ENCODE results near the gene FLYWCH1. TPM values are rescaled to one million over a fixed set of nuclear protein-coding genes. Genes with fewer than 3 reads are reported as not detected.
A peak's percentile ranks its signal among the peaks of the same experiment; 100 is the strongest.

Gene FLYWCH1
- total and polyA plus RNA-seq, 9 of the 15 experiments (the other 6 are each of a cell fraction or from before 2014, with no cell fraction given): 0.18 to 33.6 (median 11.3) TPM

DNA sequence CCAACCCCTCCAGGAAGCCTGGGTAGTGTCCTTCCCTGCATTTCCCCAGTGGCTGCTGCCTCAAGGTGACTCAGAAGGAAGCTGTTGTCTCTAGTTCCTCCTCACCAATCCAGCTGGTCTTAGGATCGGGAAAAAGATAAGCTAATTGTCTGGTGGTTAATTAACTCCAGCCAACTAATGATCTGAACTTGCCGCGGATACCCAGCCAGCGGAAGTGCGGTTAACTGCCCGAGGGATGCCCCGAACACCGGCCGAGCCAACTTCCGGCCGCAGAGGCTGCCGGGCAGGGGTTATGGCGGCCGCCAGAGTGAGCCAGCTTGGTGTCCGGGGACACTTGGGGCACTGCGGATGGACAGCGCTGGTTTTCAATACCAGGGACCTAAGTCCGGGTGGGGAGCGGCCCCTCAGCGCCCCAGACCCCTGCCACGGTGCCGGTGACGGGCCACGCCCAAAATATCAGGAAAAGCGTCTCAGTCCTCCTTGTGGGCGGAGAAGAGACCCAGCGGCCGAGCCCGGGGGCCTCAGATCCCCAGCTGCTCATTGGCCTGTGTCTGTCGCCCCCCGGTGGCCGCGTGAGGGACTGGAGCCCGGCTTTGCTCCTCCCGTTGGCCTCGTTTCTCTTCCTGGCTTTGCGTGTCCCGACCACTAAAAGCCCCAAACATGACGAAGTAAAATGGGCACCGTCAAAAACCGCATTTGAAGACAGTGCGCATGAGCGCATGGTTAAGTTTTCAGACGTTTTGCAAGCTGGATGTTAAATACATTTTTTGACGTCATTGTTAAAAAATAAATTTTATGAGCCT lies 43.5 kb upstream of the FLYWCH1 start (continued):
- TF ChIP-seq, protein P1, sequence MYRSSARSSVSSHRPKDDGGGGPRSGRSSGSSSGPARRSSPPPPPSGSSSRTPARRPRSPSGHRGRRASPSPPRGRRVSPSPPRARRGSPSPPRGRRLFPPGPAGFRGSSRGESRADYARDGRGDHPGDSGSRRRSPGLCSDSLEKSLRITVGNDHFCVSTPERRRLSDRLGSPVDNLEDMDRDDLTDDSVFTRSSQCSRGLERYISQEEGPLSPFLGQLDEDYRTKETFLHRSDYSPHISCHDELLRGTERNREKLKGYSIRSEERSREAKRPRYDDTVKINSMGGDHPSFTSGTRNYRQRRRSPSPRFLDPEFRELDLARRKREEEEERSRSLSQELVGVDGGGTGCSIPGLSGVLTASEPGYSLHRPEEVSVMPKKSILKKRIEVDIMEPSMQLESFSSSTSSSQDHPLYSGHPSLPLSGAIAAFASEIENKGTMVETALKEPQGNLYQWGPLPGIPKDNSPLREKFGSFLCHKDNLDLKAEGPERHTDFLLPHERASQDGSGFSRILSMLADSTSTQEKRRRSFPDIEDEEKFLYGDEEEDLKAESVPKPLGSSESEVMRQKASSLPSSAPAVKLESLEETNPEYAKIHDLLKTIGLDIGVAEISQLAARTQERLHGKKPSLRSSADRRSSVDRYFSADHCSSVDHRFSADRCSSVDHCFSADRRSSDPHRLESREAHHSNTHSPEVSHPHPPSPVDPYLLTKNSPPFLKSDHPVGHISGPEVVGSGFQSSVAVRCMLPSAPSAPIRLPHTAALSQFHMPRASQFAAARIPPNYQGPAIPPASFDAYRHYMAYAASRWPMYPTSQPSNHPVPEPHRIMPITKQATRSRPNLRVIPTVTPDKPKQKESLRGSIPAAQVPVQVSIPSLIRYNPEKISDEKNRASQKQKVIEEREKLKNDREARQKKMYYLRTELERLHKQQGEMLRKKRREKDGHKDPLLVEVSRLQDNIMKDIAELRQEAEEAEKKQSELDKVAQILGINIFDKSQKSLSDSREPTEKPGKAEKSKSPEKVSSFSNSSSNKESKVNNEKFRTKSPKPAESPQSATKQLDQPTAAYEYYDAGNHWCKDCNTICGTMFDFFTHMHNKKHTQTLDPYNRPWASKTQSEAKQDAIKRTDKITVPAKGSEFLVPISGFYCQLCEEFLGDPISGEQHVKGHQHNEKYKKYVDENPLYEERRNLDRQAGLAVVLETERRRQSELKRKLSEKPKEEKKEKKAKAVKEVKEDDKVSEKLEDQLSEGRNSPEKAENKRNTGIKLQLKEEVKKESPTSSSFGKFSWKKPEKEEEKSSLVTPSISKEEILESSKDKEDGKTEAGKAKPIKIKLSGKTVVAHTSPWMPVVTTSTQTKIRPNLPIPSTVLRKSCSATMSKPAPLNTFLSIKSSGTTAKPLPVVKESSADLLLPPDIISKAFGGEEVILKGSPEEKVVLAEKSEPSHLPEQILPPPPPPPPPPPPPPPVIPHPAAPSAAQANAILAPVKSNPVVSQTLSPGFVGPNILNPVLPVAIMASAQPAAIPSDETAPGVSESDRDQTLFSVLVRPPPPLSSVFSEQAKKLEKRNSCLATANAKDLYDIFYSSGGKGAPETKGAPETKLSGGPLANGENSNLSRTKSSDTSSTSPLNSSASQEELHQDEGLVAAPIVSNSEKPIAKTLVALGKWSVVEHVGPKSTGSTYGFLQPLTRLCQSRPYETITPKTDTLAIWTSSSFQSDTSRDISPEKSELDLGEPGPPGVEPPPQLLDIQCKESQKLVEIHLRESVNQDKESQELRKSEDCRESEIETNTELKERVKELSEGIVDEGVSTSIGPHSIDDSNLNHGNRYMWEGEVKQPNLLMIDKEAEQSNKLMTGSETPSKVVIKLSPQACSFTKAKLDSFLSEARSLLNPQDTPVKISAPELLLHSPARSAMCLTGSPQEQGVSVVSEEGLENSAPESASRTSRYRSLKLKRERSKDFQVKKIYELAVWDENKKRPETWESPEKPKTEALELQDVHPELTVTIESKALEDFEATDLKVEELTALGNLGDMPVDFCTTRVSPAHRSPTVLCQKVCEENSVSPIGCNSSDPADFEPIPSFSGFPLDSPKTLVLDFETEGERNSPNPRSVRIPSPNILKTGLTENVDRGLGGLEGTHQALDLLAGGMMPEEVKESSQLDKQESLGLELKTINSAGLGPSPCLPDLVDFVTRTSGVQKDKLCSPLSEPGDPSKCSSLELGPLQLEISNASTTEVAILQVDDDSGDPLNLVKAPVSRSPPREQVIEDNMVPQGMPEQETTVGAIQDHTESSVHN (IDR thresholded peaks at IDR 0.05; ENCODE audit: borderline replicate concordance in 1 of 2, low read depth in 1 of 2): no peak
- no peak for TF ChIP-seq NR2F6 (CRISPR knock-in tag; IDR thresholded peaks at IDR 0.05)
- TF ChIP-seq RAD21 (CRISPR knock-in tag; conservative IDR thresholded peaks at IDR 0.05 in 1 of 2, IDR thresholded peaks at IDR 0.05 in 1 of 2): peak; percentile 97 to 98
- peak; percentile 50; the same call in 1 of the 2 replicates for TF ChIP-seq CREB1 (IDR thresholded peaks at IDR 0.05)
- peak; percentile 82 for TF ChIP-seq CREB1 (CRISPR knock-in tag; IDR thresholded peaks at IDR 0.05)
- TF ChIP-seq SMARCC2 (IDR thresholded peaks at IDR 0.05; ENCODE audit: low read depth): 0 out of 2 replicates have a peak, but pooled peaks have one; percentile 31
- TF ChIP-seq HNRNPL (IDR thresholded peaks at IDR 0.05; ENCODE audit: low read depth, low read length): no peak
- TF ChIP-seq, protein P2, sequence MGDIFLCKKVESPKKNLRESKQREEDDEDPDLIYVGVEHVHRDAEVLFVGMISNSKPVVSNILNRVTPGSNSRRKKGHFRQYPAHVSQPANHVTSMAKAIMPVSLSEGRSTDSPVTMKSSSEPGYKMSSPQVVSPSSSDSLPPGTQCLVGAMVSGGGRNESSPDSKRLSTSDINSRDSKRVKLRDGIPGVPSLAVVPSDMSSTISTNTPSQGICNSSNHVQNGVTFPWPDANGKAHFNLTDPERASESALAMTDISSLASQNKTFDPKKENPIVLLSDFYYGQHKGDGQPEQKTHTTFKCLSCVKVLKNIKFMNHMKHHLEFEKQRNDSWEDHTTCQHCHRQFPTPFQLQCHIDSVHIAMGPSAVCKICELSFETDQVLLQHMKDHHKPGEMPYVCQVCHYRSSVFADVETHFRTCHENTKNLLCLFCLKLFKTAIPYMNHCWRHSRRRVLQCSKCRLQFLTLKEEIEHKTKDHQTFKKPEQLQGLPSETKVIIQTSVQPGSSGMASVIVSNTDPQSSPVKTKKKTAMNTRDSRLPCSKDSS (IDR thresholded peaks at IDR 0.05; ENCODE audit: low read depth, partially characterized antibody): no peak
- TF ChIP-seq, protein P3, sequence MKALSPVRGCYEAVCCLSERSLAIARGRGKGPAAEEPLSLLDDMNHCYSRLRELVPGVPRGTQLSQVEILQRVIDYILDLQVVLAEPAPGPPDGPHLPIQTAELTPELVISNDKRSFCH (CRISPR knock-in tag; IDR thresholded peaks at IDR 0.05): no peak
- TF ChIP-seq, protein P3 (tag; IDR thresholded peaks at IDR 0.05): peak; percentile 97
- TF ChIP-seq KLF10 (CRISPR knock-in tag; IDR thresholded peaks at IDR 0.05): no peak
- peak; percentile 82 for TF ChIP-seq KDM5B (IDR thresholded peaks at IDR 0.05; ENCODE audit: insufficient replicate concordance, low read depth, low read length)
- no peak for TF ChIP-seq CEBPG (CRISPR knock-in tag; IDR thresholded peaks at IDR 0.05)
- TF ChIP-seq CEBPG (tag; conservative IDR thresholded peaks at IDR 0.05 in 1 of 2, IDR thresholded peaks at IDR 0.05 in 1 of 2): no peak

All from K562 (cell line).